ENCODE measurements around the gene MAP7D2. TPM values are rescaled to one million over a fixed set of nuclear protein-coding genes. Genes with fewer than 3 reads are reported as not detected.

The MAP7D2 gene
- total and polyA plus RNA-seq, 5 donors: 0.29 to 1.0 (median 0.68) TPM

- 7% methylated on average over 47 of the region's 47 CpGs for WGBS
- intact Hi-C loops (cut with DNase I): loop anchor here in 1 of 4 donors (10.0 kb wide), 1 partner anchor 211 kb away; no protein-coding TSS in a partner anchor
- Histone ChIP-seq H3K4me1 (ENCODE audit: control insufficient read depth, insufficient read depth, low read length) (peaks cover 5% of the 10 kb centered on the region), H3K27ac (ENCODE audit: low read length) (no peak overlapping the region), H3K27me3 (ENCODE audit: control insufficient read depth, insufficient read depth) (no peaks in the 10 kb centered on the region), H3K9me3 (ENCODE audit: control insufficient read depth, low read length) (no peaks in the 10 kb centered on the region), H3K4me3 (ENCODE audit: low read length) (peak overlapping the region; percentile 47)
- ATAC-seq: peak in 1 of 2 donors; percentile 16
- peak in 1 of 3 donors; percentile 54 for DNase-seq
Measured at GRCh38 chrX:20116087-20116576, 575 bp downstream of the MAP7D2 start.

GRCh38 chrX:20112022-20112774 is 4.5 kb downstream of the MAP7D2 start:
- 89% methylated on average over 14 of the region's 14 CpGs for WGBS
- DNase-seq (no peak), ATAC-seq (no peak)
- H3K9me3 ChIP-seq (ENCODE audit: control insufficient read depth, low read length): no peaks in the 10 kb centered on the region
- H3K4me1 ChIP-seq (ENCODE audit: control insufficient read depth, insufficient read depth, low read length): peaks cover 5% of the 10 kb centered on the region
- no peaks in the 10 kb centered on the region for H3K27me3 ChIP-seq (ENCODE audit: control insufficient read depth, insufficient read depth)
- intact Hi-C loops (cut with DNase I): loop anchor here in 1 of 4 donors (10.0 kb wide), 1 partner anchor 207 kb away; no protein-coding TSS in a partner anchor
- no peak overlapping the region for H3K27ac ChIP-seq (ENCODE audit: low read length)
- H3K4me3 ChIP-seq (ENCODE audit: low read length): no peak overlapping the region

DNA sequence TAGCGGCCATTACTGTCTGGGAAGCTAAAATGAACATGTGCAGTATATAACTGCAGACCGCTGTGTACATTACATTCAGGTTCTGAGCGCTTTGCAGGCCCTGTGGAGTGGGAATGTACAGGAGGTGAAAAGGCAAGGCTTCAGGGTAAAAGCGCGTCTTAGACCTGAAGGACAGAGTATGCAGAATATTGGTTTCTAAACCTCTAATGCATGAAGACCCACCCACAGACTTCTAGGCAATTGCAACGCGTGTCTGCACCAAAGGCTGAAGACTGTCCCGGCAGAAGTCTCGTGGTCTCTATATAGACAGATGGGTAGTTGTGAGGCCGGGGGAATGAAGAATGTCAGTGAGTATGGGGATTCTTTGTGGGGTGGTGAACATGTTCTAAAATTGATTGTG is 5.4 kb downstream of the MAP7D2 start:
- DNase-seq: no peak
- H3K4me3 ChIP-seq (ENCODE audit: low read length): no peak overlapping the region
- intact Hi-C loops (cut with DNase I): loop anchor here in 1 of 4 donors (10.0 kb wide), 1 partner anchor 206 kb away; no protein-coding TSS in a partner anchor
- no peaks in the 10 kb centered on the region for H3K4me1 ChIP-seq (ENCODE audit: control insufficient read depth, insufficient read depth, low read length)
- H3K9me3 ChIP-seq (ENCODE audit: control insufficient read depth, low read length): no peaks in the 10 kb centered on the region
- no peaks in the 10 kb centered on the region for H3K27me3 ChIP-seq (ENCODE audit: control insufficient read depth, insufficient read depth)
- ATAC-seq: no peak
- no peak overlapping the region for H3K27ac ChIP-seq (ENCODE audit: low read length)
- WGBS: 95% methylated on average over 10 of the region's 10 CpGs

DNA sequence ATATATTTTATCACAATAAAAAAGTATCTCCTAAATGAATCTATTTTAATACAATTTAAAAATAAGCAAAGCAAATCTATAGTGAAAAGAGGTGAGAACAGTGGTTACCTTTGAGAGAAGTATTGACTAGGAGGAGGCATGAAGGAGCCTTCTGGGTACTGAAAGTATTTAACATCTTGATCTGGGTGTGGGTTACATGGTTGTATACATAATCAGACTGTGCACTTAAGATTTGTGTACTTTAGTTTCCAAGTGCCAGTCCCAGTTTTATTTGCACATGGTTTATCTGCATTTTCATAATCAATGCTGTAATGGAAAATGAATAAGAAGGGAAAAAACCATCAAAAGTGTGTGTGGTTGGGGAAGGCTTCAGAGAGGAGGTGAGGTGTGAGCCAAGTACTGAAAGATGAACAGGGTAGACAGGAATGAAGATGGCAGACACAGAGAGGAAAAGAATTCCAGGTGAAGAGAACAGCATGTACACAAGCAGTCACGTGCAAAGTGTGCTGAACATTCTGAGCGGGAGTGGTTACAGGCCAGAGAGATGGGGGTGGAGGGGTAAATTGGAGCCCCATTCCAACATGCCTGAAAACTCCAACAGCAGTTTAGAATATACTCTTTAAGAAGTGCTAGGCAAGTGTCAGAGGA is 14.6 kb downstream of the MAP7D2 start:
- intact Hi-C loops (cut with DNase I): no loop called here
- WGBS: 98% methylated on average over 2 of the region's 2 CpGs

DNA sequence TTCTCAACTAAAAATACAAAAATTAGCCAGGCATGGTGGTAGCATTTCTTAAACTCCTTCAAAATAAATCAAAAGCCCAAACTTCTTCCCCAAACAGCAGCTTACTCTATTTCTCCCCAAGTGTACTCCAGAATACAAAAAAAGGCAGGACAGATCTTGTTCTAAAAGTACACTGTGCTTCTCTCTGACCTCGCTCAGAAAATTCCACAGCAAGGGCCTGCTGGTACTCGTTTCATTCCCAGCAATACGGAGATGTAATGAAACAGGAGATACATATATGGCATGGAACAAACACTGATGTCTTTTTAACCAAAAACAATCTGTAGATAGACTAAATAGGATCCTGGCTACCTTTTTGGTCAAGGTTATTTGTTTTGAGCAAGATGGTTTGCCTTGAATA is 25.2 kb downstream of the MAP7D2 start:
- ATAC-seq (no peak), DNase-seq (no peak)
- 84% methylated on average over 3 of the region's 3 CpGs for WGBS
- no peak overlapping the region for H3K27ac ChIP-seq (ENCODE audit: low read length)
- intact Hi-C loops (cut with DNase I): no loop called here
- H3K9me3 ChIP-seq (ENCODE audit: control insufficient read depth, low read length): no peaks in the 10 kb centered on the region
- no peaks in the 10 kb centered on the region for H3K27me3 ChIP-seq (ENCODE audit: control insufficient read depth, insufficient read depth)
- H3K4me3 ChIP-seq (ENCODE audit: low read length): no peak overlapping the region
- H3K4me1 ChIP-seq (ENCODE audit: control insufficient read depth, insufficient read depth, low read length): no peaks in the 10 kb centered on the region

More for the DNA sequence above, 14.6 kb downstream of the MAP7D2 start:
- Histone ChIP-seq H3K27me3 (ENCODE audit: control insufficient read depth, insufficient read depth) (no peaks in the 10 kb centered on the region), H3K9me3 (ENCODE audit: control insufficient read depth, low read length) (no peaks in the 10 kb centered on the region), H3K27ac (ENCODE audit: low read length) (no peak overlapping the region), H3K4me1 (ENCODE audit: control insufficient read depth, insufficient read depth, low read length) (no peaks in the 10 kb centered on the region), H3K4me3 (ENCODE audit: low read length) (no peak overlapping the region)
- DNase-seq: no peak
- ATAC-seq: no peak

- Histone ChIP-seq H3K4me3 (ENCODE audit: low read length) (no peak overlapping the region), H3K27me3 (ENCODE audit: control insufficient read depth, insufficient read depth) (no peaks in the 10 kb centered on the region), H3K27ac (ENCODE audit: low read length) (no peak overlapping the region), H3K4me1 (ENCODE audit: control insufficient read depth, insufficient read depth, low read length) (no peaks in the 10 kb centered on the region), H3K9me3 (ENCODE audit: control insufficient read depth, low read length) (no peaks in the 10 kb centered on the region)
- DNase-seq (no peak), ATAC-seq (no peak)
- intact Hi-C loops (cut with DNase I): no loop called here
- WGBS: 68% methylated on average over 6 of the region's 6 CpGs
Measured at GRCh38 chrX:20089845-20090244, 26.9 kb downstream of the MAP7D2 start.

- no peak overlapping the region for H3K27ac ChIP-seq (ENCODE audit: low read length)
- H3K4me3 ChIP-seq (ENCODE audit: low read length): no peak overlapping the region
- WGBS: 88% methylated on average over 1 of the region's 1 CpG
- H3K4me1 ChIP-seq (ENCODE audit: control insufficient read depth, insufficient read depth, low read length): no peaks in the 10 kb centered on the region
- H3K9me3 ChIP-seq (ENCODE audit: control insufficient read depth, low read length): no peaks in the 10 kb centered on the region
- no peak for DNase-seq
- H3K27me3 ChIP-seq (ENCODE audit: control insufficient read depth, insufficient read depth): no peaks in the 10 kb centered on the region
- intact Hi-C loops (cut with DNase I): no loop called here
- ATAC-seq: no peak
Measured at GRCh38 chrX:20080277-20080676, 36.4 kb downstream of the MAP7D2 start.

DNA sequence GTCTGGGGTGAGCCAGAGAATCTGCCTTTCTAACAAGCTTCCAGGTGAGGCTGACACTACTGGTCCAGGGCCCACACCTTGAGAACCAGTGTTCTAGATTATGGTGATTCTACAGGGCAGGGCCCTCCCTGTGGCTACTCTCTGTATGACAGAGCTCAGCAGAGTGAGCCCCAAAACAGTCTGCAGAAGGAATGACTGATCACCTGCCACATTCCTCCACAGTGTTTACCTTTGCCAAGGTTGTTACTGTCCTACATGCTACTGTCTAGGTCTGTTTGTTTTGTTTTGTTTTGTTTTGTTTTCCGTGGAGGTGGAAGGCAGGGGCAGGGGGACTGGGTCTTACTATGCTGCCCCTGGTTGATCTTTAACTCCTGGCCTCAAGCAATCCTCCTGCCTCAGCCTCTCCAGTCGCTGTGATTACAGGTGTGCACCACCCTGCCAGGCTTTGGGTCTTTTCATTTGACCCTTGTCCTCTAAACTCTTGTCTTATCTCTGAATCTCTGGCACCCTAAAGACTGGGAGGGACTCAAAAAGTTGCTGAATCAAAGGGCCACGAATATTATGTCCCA is 45.1 kb downstream of the MAP7D2 start:
- DNase-seq (no peak), ATAC-seq (no peak)
- Histone ChIP-seq H3K4me3 (ENCODE audit: low read length) (no peak overlapping the region), H3K27ac (ENCODE audit: low read length) (no peak overlapping the region), H3K4me1 (ENCODE audit: control insufficient read depth, insufficient read depth, low read length) (no peaks in the 10 kb centered on the region), H3K9me3 (ENCODE audit: control insufficient read depth, low read length) (no peaks in the 10 kb centered on the region), H3K27me3 (ENCODE audit: control insufficient read depth, insufficient read depth) (no peaks in the 10 kb centered on the region)
- WGBS: 70% methylated on average over 3 of the region's 3 CpGs
- intact Hi-C loops (cut with DNase I): no loop called here

DNA sequence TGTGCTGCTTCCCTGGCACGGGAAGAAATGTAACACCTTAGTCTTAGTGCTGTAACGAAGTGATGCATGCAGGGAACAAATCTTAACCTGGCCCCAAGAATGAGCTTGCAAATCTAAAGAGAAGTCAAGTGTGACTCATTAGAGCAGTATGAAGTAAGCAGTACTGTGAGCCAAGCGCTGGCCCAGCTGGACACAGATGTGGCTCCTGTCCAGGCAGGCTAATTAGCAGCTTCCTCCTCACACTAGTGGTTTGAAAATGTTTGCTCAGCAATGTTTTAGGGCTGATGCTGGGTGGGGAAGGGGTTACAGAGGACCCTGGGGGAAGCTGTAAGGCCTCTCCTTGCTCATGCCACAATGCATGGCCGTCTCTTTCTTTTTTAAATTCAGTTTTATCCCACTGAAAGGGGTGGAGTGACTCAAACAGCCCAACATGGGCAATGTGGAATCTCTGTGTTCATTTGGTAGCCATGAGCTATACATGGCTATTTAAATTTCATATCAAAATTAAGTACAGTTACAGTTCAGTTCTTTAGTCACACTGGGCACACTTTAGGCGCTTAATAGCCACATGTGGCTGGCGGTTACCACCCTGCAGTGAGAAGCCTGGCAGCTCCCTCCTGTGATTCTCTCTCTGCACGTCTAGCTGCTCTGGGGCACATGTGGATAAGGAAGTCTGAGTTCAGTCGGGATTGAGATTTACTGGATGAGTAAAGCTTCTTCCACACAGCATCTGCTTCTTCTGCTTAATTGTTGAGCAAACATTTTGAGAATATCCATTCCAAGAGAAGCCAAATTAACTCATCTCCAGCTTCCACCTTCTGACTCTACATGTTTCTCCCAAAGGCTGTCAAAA is 48.8 kb downstream of the MAP7D2 start:
- intact Hi-C loops (cut with DNase I): no loop called here
- no peaks in the 10 kb centered on the region for H3K9me3 ChIP-seq (ENCODE audit: control insufficient read depth, low read length)
- DNase-seq: peak; percentile 76 to 89 (median 87)
- H3K27me3 ChIP-seq (ENCODE audit: control insufficient read depth, insufficient read depth): no peaks in the 10 kb centered on the region
- WGBS: 40% methylated on average over 8 of the region's 8 CpGs
- no peak overlapping the region for H3K4me3 ChIP-seq (ENCODE audit: low read length)
- no peaks in the 10 kb centered on the region for H3K4me1 ChIP-seq (ENCODE audit: control insufficient read depth, insufficient read depth, low read length)
- peak; percentile 92 for ATAC-seq
- peak overlapping the region; percentile 37 for H3K27ac ChIP-seq (ENCODE audit: low read length)

GRCh38 chrX:20066968-20067708 is 49.6 kb downstream of the MAP7D2 start:
- H3K4me3 ChIP-seq (ENCODE audit: low read length): no peak overlapping the region
- intact Hi-C loops (cut with DNase I): no loop called here
- H3K9me3 ChIP-seq (ENCODE audit: control insufficient read depth, low read length): no peaks in the 10 kb centered on the region
- 59% methylated on average over 6 of the region's 6 CpGs for WGBS
- H3K27me3 ChIP-seq (ENCODE audit: control insufficient read depth, insufficient read depth): no peaks in the 10 kb centered on the region
- ATAC-seq (no peak), DNase-seq (no peak)
- H3K4me1 ChIP-seq (ENCODE audit: control insufficient read depth, insufficient read depth, low read length): no peaks in the 10 kb centered on the region
- H3K27ac ChIP-seq (ENCODE audit: low read length): peak overlapping the region; percentile 37
